ENCODE results near the gene UACA. TPM values are rescaled to one million over a fixed set of nuclear protein-coding genes. Genes with fewer than 3 reads are reported as not detected.

Gene UACA
- total and polyA plus RNA-seq, 4 experiments from 2014 or later: 0.15 to 0.40 (median 0.28) TPM; not detected in 1

DNA sequence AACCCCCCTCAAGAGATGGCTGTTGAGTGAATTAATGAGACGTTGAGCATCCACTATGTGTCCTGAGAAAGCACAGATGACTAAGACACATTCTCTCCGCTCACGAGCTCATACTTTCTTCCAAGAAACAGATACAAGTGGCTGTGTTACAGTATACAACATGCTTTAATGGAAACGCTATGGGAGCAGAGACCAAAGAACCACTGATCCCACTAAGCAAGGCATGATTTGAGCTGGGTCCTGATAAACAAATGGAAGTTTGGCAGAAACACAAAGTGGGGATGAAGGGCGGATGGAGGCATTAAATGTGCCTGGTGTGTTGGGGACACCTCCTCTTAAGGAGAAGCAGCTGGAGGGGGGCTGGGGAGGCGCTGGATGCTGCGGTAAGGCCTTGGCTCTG is 129.4 kb downstream of the UACA start:
- Mint-ChIP-seq H3K27me3 (peaks cover 18 to 23% of the 10 kb centered on the region in 2 donors), H3K4me1 (peaks cover 0 to 6% (median 2%) of the 10 kb centered on the region in 4 donors), H3K9me3 (no peaks in the 10 kb centered on the region), H3K36me3 (no peaks in the 10 kb centered on the region), H3K4me3 (no peak overlapping the region), H3K27ac (no peak overlapping the region)
- H3K4me1 ChIP-seq (ENCODE audit: insufficient read depth, low read length): no peaks in the 10 kb centered on the region
- no peak for DNase-seq
- H3K36me3 ChIP-seq (ENCODE audit: insufficient read depth, low read length): no peaks in the 10 kb centered on the region
- H3K9me3 ChIP-seq (ENCODE audit: control insufficient read depth in 1 of 2, low read length in 2 of 2): no peaks in the 10 kb centered on the region
- intact Hi-C loops (cut with micrococcal nuclease): no loop called here
- ChIA-PET CTCF (ENCODE audit: partially characterized antibody) (interaction anchor here (0.9 kb wide), 1 partner anchor 147 kb away, joined by 3 read pairs; no protein-coding TSS in a partner anchor), POLR2A (ENCODE audit: partially characterized antibody) (no interaction called here)
- no peak overlapping the region for H3K27ac ChIP-seq (ENCODE audit: low read depth, low read length)
- no peak overlapping the region for H3K4me3 ChIP-seq (ENCODE audit: low read length in 2 of 2)
- no peaks in the 10 kb centered on the region for H3K27me3 ChIP-seq (ENCODE audit: insufficient read depth, low read length)

- Histone ChIP-seq H3K36me3 (ENCODE audit: insufficient read depth, low read length) (no peaks in the 10 kb centered on the region), H3K4me3 (ENCODE audit: low read length in 2 of 2) (no peak overlapping the region), H3K9me3 (ENCODE audit: control insufficient read depth in 1 of 2, low read length in 2 of 2) (no peaks in the 10 kb centered on the region), H3K27ac (ENCODE audit: low read depth, low read length) (no peak overlapping the region), H3K4me1 (ENCODE audit: insufficient read depth, low read length) (no peaks in the 10 kb centered on the region), H3K27me3 (ENCODE audit: insufficient read depth, low read length) (no peaks in the 10 kb centered on the region)
- Mint-ChIP-seq H3K4me3 (no peak overlapping the region), H3K27ac (no peak overlapping the region), H3K36me3 (no peaks in the 10 kb centered on the region), H3K9me3 (no peaks in the 10 kb centered on the region), H3K27me3 (peaks cover 18 to 29% of the 10 kb centered on the region in 2 donors), H3K4me1 (peaks cover 0 to 6% (median 2%) of the 10 kb centered on the region in 4 donors)
- ChIA-PET POLR2A (ENCODE audit: partially characterized antibody) (no interaction called here), CTCF (ENCODE audit: partially characterized antibody) (interaction anchor here (0.9 to 1.1 kb wide), 2 partner anchors 35 to 146 kb away, joined by 3 read pairs; no protein-coding TSS in a partner anchor)
- no peak for DNase-seq
- intact Hi-C loops (cut with micrococcal nuclease): no loop called here
Observed at GRCh38 chr15:70633103-70633831, 130.1 kb downstream of the UACA start.

GRCh38 chr15:70632491-70633102 is 130.8 kb downstream of the UACA start:
- H3K27me3 Mint-ChIP-seq: peaks cover 19 to 30% of the 10 kb centered on the region in 2 donors
- intact Hi-C loops (cut with micrococcal nuclease): no loop called here
- no peak for DNase-seq

DNA sequence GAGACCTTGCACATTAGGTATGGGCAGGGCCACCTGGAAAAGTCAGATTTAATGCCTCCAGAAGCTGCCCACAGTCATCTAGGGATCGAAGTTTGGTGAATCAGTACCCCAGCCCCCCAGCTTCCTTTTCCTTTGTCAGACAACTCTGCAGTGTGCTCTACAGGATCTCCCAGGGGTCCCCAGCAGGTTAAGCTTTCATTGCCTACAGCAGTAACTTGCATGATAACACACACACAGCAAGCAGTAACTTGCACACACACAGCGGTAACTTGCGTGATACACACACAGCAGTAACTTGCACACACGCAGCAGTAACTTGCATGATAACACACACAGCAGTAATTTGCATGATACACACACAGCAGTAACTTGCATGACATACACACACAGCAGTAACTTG is 131.3 kb downstream of the UACA start:
- no peaks in the 10 kb centered on the region for H3K9me3 Mint-ChIP-seq
- intact Hi-C loops (cut with micrococcal nuclease): no loop called here

More at GRCh38 chr15:70632491-70633102, 130.8 kb downstream of the UACA start:
- H3K4me3 ChIP-seq (ENCODE audit: low read length in 2 of 2): no peak overlapping the region
- no peaks in the 10 kb centered on the region for H3K36me3 ChIP-seq (ENCODE audit: insufficient read depth, low read length)
- H3K27ac Mint-ChIP-seq: peak overlapping the region in 1 of 7 donors; percentile 73
- no peaks in the 10 kb centered on the region for H3K27me3 ChIP-seq (ENCODE audit: insufficient read depth, low read length)
- H3K4me1 ChIP-seq (ENCODE audit: insufficient read depth, low read length): no peaks in the 10 kb centered on the region
- no peak overlapping the region for H3K4me3 Mint-ChIP-seq
- H3K9me3 ChIP-seq (ENCODE audit: control insufficient read depth in 1 of 2, low read length in 2 of 2): no peaks in the 10 kb centered on the region
- CTCF ChIA-PET (ENCODE audit: partially characterized antibody): interaction anchor here (1.1 kb wide), 1 partner anchor 35 kb away, joined by 3 read pairs; no protein-coding TSS in a partner anchor
- no peaks in the 10 kb centered on the region for H3K36me3 Mint-ChIP-seq
- POLR2A ChIA-PET (ENCODE audit: partially characterized antibody): no interaction called here
- no peaks in the 10 kb centered on the region for H3K9me3 Mint-ChIP-seq
- H3K4me1 Mint-ChIP-seq: peaks cover 0 to 6% (median 2%) of the 10 kb centered on the region in 4 donors
- H3K27ac ChIP-seq (ENCODE audit: low read depth, low read length): no peak overlapping the region

GRCh38 chr15:70629735-70630273 is 133.6 kb downstream of the UACA start:
- Mint-ChIP-seq H3K4me3 (no peak overlapping the region), H3K36me3 (no peaks in the 10 kb centered on the region), H3K27me3 (peaks cover 22 to 28% of the 10 kb centered on the region in 2 donors), H3K4me1 (peaks cover 0 to 3% (median 2%) of the 10 kb centered on the region in 4 donors), H3K27ac (peak overlapping the region in 1 of 7 donors; percentile 48), H3K9me3 (peaks cover 0 to 5% (median 1%) of the 10 kb centered on the region in 8 donors)
- intact Hi-C loops (cut with micrococcal nuclease): no loop called here
- Histone ChIP-seq H3K9me3 (ENCODE audit: control insufficient read depth in 1 of 2, low read length in 2 of 2) (no peaks in the 10 kb centered on the region), H3K4me1 (ENCODE audit: insufficient read depth, low read length) (no peaks in the 10 kb centered on the region), H3K4me3 (ENCODE audit: low read length in 2 of 2) (no peak overlapping the region), H3K27me3 (ENCODE audit: insufficient read depth, low read length) (peaks cover 3% of the 10 kb centered on the region), H3K36me3 (ENCODE audit: insufficient read depth, low read length) (no peaks in the 10 kb centered on the region), H3K27ac (ENCODE audit: low read depth, low read length) (no peak overlapping the region)
- CTCF ChIA-PET (ENCODE audit: partially characterized antibody): no interaction called here
- no peak for DNase-seq
- POLR2A ChIA-PET (ENCODE audit: partially characterized antibody): no interaction called here

More for the DNA sequence above, 131.3 kb downstream of the UACA start:
- Mint-ChIP-seq H3K4me1 (peaks cover 0 to 6% (median 2%) of the 10 kb centered on the region in 4 donors), H3K27me3 (peaks cover 20 to 32% of the 10 kb centered on the region in 2 donors), H3K27ac (no peak overlapping the region), H3K36me3 (no peaks in the 10 kb centered on the region), H3K4me3 (no peak overlapping the region)
- no peak overlapping the region for H3K27ac ChIP-seq (ENCODE audit: low read depth, low read length)
- H3K27me3 ChIP-seq (ENCODE audit: insufficient read depth, low read length): no peaks in the 10 kb centered on the region
- H3K36me3 ChIP-seq (ENCODE audit: insufficient read depth, low read length): no peaks in the 10 kb centered on the region
- H3K4me1 ChIP-seq (ENCODE audit: insufficient read depth, low read length): no peaks in the 10 kb centered on the region
- POLR2A ChIA-PET (ENCODE audit: partially characterized antibody): no interaction called here
- no peak for DNase-seq
- no peak overlapping the region for H3K4me3 ChIP-seq (ENCODE audit: low read length in 2 of 2)
- H3K9me3 ChIP-seq (ENCODE audit: control insufficient read depth in 1 of 2, low read length in 2 of 2): no peaks in the 10 kb centered on the region
- CTCF ChIA-PET (ENCODE audit: partially characterized antibody): interaction anchor here (1.1 kb wide), 1 partner anchor 36 kb away, joined by 3 read pairs; no protein-coding TSS in a partner anchor

DNA sequence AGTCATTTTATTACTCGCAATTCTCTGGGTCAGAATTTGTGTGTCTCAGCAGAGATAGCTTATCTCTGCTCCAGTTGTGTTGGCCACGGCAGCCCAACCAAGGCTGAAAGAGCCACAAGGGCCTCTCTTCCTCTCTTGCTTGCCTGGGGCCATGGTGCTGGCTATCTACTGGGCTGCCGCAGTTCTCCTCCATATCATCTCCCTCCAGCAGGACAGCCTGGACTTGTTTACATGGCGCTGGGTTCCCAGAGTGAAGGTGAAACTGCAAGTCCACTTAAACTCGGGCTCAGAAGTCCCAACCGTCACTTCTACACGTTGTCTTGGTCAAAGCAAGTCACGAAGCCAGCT is 134.8 kb downstream of the UACA start:
- intact Hi-C loops (cut with micrococcal nuclease): no loop called here
- Mint-ChIP-seq H3K4me3 (no peak overlapping the region), H3K9me3 (peaks cover 0 to 12% (median 6%) of the 10 kb centered on the region in 8 donors), H3K4me1 (peaks cover 0 to 3% (median 2%) of the 10 kb centered on the region in 4 donors), H3K27ac (no peak overlapping the region), H3K36me3 (no peaks in the 10 kb centered on the region), H3K27me3 (peaks cover 23 to 28% of the 10 kb centered on the region in 2 donors)
- H3K9me3 ChIP-seq (ENCODE audit: control insufficient read depth in 1 of 2, low read length in 2 of 2): no peaks in the 10 kb centered on the region
- H3K4me3 ChIP-seq (ENCODE audit: low read length in 2 of 2): no peak overlapping the region
- no peaks in the 10 kb centered on the region for H3K36me3 ChIP-seq (ENCODE audit: insufficient read depth, low read length)
- H3K27ac ChIP-seq (ENCODE audit: low read depth, low read length): no peak overlapping the region
- ChIA-PET POLR2A (ENCODE audit: partially characterized antibody) (no interaction called here), CTCF (ENCODE audit: partially characterized antibody) (interaction anchor here (1.2 to 1.4 kb wide), 2 partner anchors 11 to 55 kb away, joined by 3 read pairs; no protein-coding TSS in a partner anchor)
- H3K4me1 ChIP-seq (ENCODE audit: insufficient read depth, low read length): no peaks in the 10 kb centered on the region
- H3K27me3 ChIP-seq (ENCODE audit: insufficient read depth, low read length): peaks cover 3% of the 10 kb centered on the region
- no peak for DNase-seq
